Frontal cortex (tissue), 4 donors: ENCODE measurements around the gene ENO1. TPM values are rescaled to one million over a fixed set of nuclear protein-coding genes. Genes with fewer than 3 reads are reported as not detected.

ENCODE experiments used
- DNase-seq, 2 donors: peaks; one replicate each; pipeline ENCODE4 v3.0.0; 2012; ENCODE audit warnings: low spot score in 2 of 2
- FAIRE-seq: peaks from 2 replicates; lab custom pipeline; 2012; peaks lifted over from hg19 to GRCh38; lab: Jason Lieb, UNC
- total RNA-seq: library from RNA; depleted of rRNA; stranded (reverse); fragments of >200 nt; gene quantifications from one replicate; pipeline ENCODE4 v1.2.3, GENCODE V29; 2014
- donor health status: control.
- donor health status: control.
- donor health status: control.

ENO1 gene
- total RNA-seq, 1 donor from 2014 or later, result 261 TPM

DNA sequence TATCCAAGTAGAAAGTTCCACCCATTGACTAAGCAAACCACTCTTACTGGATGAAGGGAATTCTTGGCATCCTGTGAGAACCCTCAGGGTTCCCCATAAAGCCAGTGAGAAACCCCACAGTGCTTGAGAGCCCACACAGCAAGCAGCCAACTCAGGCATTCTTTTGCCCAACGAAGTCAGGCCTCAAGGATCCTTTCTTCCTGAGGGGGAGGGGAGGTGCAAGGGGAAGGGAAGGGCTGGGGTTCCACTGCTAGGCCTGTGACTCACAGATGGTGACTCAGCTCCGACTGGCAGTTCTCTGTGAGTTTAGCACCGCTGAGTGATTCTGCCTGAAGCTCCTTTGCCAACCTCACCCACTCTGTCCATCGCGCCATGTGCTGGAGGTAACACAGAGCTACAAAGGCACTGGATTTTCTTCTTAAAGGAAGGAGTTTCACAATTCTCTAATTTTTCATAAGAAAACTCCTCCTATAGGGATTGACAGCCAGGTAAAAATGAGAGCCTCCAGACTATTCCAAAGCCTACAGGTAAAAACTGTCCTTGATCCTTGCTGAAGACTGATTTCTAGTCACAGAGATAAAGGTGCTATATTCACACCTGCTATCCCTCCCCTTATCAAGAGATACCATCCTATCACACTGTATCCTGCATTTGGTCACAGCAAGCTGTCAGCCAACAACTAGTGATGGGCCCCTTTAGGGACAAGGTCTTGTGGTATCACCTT lies 4.8 kb downstream of the ENO1 start:
- FAIRE-seq, result no peak

DNA sequence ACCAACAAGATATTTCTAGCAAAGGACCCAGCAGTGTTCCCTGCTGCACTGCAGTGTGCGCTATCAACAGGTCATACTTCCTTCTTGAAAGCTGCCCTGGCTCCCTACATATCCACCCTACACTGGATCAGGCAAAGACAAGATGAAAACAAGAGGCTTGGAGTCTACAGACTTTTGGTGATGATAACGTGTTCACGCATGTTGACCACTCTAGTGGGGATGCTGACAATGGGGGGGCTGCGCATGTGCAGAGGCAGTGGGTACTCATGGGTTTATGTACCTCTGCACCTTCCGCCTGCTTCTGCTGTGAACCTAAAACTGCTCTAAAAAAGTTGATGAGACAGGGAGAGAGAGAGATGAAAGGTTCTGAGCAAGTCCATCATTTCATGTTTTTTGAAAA lies 5.5 kb downstream of the ENO1 start:
- DNase-seq (no peak), FAIRE-seq (no peak)

More for the DNA sequence above, 4.8 kb downstream of the ENO1 start:
- DNase-seq, result peak in 1 of 2 donors; percentile 66

DNA sequence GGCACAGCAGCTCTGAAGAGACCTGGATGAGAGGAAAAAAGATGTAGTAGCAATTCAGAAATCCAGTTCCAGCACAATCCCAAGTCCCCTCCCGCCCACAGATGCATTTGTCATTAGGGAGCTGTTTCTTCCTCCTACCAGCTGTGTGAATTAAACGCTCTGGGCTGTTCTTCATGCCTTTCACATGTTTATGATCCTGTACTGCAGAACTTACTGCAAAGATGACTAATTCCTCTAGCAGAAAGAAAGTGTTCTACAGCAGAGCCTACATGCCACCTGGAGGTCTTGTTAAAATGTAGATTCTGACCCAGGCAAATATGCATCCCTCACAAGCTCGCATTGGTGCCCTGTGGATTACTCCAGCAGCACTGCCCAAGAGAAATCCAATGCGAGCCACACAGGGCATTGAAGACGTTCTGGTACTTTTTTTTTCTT lies 6.5 kb downstream of the ENO1 start:
- DNase-seq (no peak), FAIRE-seq (no peak)

DNA sequence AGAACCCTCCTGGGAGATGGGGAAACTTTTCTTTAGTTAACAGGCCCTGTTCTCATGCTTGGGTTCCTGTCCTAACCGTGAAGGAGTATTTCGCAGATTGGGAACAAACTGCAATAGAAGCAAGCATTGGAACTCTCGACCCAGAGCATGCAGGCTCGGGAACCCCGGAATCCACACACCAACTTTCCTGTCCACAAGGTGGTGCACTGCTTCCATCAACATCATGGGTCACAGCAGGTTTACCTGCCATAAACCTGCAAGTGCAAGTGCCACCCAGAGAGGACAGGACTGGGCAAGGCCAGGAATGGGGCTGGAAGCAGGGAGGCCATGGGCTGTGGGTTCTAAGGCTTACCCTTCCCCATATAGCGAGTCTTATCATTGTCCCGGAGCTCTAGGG lies 6.9 kb downstream of the ENO1 start:
- FAIRE-seq (no peak), DNase-seq (no peak)

DNA sequence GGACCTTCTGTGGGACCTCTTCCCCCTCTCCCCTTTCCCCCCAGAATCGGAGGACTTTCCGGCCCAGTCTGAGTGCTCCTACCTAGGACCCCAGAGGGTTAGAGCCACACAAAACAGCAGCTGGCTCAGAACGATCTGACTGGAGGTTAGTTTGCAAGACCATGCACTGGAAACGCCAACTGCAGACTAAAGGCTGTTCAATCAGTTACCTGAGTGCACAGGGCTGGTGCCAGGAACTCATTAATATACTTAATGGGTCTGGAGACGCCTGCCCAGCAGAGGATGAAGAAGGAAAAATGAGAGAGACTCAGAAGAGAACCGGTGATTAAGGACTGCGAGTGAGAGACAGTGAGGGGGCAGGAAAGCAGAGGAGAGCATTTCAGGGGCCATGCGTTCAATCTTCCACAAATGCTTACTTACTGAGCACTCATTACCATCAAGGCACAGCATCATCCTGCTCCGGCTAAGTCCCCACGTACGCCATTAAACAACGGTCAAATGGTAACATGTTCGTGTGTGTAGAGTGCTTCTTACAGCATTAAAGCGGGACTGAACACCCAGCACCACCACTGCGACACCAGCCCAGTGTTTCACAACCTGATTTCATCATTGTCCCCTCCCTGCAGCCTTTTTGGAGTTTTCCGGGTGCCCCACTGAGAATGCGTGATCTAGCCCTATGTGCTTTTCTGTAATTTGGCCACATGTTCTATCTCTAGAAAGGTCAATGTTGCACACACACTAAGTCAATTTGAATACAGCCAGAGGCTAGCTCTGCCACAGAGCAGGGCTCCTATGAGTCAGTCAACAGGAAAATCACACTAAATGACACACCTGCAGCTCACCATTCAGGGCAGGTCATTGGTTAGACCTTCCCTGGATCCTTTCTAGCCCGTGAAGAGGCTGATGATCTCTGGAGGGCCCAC lies 7.6 kb downstream of the ENO1 start:
- FAIRE-seq (no peak), DNase-seq (no peak)

DNA sequence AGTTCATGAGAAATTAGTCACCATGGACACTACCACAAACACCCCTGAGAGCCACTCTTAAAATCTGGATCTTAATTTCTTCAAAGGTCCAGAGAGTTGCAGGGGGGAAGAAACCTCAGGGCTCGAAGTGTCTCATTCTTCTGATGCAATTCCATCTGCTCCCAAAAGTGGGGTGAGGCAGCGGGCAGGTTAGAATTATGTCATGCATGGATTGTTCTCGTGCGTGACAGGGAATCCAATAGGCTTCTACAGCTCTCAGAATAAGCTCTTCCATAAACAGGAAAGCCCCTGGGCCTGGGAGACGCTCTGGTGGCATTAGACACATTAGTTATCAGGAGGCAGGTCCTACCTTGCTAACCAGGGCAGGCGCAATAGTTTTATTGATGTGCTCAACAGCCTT lies 8.4 kb downstream of the ENO1 start:
- FAIRE-seq (no peak), DNase-seq (no peak)

DNA sequence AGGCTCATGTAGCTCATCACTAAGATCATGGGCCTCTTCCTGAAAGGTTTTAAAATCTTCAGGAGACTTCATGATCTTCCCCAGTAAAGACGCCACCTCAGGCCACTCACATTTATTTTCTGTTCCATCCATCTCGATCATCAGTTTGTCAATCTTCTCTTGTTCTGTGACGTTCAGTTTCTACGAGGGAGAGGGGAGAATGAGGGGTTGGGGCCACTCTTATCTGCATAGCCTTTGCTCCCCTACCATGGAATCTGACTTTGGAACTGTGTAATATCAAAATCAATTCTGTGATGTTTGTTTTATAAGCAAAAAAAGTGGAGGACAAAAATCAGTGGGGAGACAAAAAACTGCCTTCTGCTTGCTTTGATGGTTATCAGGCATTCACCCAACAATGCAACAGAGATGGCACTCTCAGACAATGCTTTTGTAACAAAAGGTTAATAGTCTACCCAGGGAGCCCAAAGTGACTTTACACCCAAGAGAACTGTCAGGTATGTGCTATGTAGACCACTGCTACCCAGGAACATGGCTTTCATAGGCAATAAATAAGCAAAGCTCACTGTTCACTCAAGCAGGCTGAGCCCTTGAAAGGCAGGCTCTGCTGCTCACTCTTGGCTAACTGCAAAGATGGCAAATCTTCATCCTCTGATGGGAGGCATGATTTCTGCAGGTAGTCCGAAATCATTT lies 10.5 kb downstream of the ENO1 start:
- no peak for DNase-seq
- no peak for FAIRE-seq

DNA sequence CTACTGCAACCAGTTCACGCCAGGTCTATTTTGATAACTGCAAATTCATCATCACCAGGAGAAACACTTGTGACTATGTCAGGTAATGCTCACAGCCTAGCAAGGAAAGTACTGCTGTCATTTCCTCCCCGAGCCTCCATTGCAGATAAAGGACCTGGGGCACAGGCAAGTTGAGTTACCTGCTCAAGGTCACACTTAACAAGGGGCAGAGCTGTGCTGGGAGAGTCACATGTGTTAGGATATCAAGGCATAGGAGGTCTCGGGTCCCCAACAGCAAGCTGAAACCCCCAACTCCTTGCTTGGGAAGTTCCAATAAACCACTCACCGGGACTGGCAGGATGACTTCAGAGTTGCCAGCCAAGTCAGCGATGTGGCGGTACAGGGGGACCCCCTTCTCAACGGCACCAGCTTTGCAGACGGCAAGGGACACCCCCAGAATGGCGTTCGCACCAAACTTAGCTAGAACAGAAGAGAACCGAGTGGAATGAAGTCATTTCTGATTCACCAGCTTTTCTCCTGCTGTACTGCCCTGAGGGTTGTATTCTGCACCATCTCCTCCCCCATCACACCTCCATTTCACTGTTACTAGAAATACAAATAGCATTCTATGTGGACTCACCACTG lies 11.6 kb downstream of the ENO1 start:
- no peak for DNase-seq
- FAIRE-seq, result no peak

DNA sequence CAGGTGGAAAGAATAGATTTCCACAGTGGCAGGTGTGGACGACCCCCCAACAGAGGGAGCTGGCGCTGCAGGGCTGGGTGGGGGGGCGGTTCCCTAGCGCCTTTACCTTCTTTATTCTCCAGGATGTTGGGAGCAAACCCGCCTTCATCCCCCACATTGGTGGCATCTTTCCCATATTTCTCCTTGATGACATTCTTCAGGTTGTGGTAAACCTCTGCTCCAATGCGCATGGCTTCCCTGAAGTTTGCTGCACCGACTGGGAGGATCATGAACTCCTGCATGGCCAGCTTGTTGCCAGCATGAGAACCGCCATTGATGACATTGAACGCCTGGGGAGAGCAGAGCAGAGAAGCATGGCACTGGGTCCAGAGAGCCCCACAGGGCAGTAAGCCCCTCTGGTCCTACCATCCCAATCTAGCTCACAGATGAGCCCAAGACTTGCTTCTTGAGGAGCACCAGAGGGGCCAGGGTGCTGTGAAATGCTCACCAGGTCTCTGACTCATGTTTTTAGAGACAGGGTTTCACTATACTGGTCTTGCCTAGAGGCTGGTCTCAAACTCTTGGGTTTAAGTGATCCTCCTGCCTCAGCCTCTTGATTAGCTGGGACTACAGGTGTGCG lies 12.2 kb downstream of the ENO1 start:
- no peak for FAIRE-seq
- no peak for DNase-seq

DNA sequence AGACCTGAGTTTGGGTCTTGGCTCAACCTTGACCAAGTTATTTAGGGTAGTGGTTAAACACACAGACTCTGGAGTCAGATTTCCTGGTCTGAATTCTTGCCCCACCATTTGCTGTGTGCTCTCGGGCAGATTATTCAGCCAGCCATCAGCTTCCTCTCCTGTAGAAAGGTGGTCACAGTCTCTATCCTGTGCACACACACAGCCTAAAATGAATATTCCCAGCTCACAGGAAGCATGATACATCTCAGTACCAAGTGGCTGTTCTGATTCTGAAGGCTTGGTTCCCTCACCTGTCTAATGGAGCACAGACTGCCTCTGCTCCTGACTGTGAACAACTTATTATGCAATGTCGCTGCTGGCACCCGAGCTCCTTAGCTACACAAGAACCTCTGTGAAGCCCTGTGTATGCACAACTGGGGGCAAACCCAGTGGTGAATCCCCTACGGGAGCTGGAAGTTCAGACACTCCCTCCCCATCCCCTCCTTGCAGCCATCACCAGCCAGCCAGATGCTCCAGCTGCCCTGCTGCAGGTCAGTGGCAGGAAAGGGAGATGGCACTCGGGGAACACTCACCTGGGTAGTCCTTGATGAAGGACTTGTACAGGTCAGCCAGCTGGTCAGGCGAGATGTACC lies 13.7 kb downstream of the ENO1 start:
- FAIRE-seq (no peak), DNase-seq (no peak)

DNA sequence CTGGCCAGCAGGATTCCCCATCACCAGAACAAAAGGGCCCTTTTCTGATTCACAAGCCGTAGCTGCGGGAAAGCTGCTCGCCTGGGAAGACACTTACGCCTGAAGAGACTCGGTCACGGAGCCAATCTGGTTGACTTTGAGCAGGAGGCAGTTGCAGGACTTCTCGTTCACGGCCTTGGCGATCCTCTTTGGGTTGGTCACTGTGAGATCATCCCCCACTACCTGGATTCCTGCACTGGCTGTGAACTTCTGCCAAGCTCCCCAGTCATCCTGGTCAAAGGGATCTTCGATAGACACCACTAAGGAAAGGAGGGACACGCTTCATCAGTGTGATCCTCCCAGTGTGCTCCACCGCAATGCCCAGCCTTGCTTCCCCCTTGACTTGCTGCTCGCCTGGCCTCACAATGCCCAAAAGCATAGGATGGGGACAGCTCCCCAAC lies 14.7 kb downstream of the ENO1 start:
- FAIRE-seq, result no peak
- no peak for DNase-seq

DNA sequence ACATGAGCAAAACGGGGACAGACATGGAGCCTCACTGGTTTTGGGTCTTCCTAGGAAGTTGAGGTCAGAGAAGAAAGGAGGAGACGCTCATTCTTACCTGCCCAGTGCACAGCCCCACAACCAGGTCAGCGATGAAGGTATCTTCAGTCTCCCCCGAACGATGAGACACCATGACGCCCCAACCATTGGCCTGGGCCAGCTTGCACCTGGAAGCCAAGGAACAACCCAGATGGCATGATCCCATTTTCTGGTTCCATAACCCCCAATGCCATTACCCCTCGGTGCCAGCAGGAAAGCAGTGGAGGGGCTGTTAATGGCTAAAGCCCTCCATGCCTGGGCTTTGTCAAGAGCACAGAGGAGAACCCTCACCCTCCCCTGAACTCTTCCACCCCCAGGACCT lies 15.3 kb downstream of the ENO1 start:
- DNase-seq (no peak), FAIRE-seq (no peak)

DNA sequence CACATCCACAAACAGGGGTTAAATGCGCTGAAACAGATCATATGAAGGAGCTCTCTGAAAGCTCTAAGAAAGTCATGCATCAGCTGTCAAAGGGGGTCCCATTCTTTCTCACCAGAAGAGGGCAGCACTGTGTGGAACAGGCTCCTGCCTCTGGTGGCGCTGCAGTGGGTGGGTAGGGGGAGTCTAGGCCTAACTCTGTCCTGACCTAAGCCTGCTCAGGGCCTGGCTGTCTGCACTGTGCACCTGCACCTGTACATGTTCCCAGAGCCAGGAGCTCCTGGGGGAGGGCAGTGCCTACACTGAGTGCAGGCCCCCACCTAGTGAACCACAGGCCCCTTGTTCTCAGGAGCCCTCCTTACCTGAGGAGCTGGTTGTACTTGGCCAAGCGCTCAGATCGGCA lies 16.0 kb downstream of the ENO1 start:
- DNase-seq (no peak), FAIRE-seq (no peak)

DNA sequence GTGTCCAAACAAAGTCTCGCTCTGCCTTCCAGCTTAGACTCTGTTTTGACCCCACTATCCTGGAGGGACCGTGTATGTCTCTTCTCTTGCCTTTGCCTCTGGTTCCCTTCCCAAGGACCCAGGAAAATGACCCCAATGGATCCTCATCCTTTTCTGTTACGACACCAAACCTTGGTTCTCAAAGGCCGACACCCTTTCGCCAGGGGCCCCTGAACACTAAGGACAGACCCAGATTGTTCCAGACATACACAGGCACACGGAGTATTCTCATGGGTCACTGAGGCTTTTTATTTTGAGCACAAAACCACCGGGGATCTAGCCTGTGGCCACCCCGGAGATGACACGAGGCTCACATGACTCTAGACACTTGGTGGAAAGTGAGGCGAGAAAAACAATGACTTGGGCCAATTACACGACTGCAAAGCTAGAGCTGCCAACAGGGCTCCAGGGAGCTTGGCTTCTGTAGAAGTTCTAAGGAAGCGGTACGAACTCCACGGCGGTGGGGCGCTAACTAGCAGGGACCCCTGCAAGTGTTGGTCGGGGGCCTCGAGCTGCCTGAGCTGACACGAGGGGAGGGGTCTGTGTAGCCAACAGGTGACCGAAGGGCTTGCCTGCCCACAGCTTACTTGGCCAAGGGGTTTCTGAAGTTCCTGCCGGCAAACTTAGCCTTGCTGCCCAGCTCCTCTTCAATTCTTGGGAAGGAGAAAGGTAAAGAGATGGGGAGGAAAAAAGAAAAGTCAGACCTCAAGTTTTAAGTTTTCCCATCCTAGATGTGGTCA lies 17.6 kb downstream of the ENO1 start:
- DNase-seq (no peak), FAIRE-seq (no peak)

DNA sequence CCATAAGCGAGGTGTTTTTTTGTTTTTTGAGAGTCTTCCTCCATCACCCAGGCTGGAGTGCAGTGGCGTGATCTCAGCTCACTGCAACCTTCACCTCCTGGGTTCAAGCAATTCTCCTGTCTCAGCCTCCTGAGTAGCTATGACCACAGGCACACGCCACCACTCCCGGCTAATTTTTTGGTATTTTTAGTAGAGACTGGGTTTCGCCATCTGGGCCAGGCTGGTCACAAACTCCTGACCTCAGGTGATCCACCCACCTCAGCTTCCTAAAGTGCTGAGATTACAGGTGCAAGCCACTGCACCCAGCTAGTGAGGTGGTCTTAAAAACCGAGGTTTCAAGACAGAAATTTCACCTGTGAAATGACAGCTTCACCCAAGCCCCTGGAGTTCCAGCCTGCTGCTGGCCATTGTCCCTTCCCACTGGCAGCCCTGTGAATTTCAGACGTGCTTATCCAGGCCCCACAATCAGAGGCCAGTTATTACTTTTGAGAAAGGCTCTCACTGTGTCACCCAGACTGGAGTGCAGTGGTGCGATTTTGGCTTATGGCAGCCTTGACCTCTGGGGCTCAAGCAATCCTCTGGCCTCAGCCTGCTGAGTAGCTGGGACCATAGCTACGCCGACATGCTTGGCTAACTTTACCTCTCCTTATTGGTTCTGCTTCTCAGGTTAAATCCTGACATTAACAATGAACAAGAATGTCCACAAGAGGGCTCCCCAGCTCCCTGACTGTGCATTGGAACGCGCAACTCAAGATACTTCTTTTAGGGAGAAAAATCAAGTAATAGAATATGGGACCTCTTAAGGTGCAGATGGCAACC lies 19.4 kb downstream of the ENO1 start:
- DNase-seq (no peak), FAIRE-seq (no peak)

DNA sequence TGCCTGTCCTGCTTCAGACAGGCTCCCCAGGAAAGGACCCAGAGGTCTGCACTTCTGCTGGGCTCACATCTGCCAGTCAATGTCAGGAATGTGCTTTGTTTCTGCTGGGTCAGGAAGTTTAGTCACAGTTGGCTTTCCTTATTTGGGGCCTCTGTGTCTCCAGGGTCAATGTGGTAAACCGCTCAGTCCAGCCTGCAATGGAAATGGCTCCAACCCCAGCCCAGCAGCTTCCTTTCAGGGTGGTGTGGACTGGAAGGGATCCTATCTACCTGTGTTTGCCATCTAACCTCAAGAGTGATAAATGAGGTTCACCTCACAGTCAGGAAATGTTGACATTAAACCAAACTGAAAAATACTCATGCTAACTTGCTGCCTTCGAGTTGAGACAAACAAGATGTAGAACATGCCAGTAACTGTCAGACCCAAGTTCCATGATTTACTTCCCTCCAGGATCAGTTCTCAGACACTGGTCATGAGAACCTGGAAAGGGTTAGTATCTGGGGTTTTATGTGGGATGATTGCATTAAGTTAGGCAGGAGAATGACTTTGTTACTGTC lies 20.3 kb downstream of the ENO1 start:
- FAIRE-seq, result no peak
- DNase-seq, result no peak

DNA sequence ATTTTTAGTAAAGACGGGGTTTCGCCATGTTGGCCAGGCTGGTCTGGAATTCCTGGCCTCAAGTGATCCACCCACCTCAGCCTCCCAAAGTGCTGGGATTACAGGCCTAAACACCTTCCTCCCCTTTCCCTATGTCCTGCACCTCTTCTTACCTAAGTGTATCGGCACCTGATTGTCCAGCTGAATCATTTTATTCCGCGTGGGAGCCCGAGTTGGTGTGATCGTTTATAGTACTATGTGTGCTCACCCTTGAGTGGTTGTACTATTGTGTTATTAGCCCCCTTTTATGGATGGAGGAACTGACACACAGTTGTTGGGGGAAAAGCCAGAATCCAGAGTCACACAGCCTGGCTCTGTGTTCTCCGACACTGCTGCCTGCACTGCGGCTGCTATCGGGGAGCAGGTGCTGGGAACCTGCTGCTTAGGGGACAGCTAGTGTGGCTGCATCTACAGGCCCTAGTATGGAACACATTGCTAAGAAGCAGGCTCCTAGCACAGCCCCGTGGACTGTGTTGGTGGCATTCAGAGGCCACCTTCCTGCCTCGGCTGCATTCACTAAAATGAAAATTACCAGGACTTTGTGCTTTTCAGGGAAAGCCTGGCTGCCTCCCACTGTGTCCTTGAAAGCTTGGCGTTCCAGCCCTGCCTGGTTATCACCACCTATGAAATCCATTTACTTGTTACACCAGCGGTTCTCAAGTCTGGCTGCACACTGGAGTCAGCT lies 21.6 kb downstream of the ENO1 start:
- no peak for DNase-seq
- FAIRE-seq, result no peak
